Measurements from ENCODE around the gene GPX4. TPM values are rescaled to one million over a fixed set of nuclear protein-coding genes. Genes with fewer than 3 reads are reported as not detected.

GPX4 gene
- total RNA-seq, 1 donor from 2014 or later = 289 TPM

DNA sequence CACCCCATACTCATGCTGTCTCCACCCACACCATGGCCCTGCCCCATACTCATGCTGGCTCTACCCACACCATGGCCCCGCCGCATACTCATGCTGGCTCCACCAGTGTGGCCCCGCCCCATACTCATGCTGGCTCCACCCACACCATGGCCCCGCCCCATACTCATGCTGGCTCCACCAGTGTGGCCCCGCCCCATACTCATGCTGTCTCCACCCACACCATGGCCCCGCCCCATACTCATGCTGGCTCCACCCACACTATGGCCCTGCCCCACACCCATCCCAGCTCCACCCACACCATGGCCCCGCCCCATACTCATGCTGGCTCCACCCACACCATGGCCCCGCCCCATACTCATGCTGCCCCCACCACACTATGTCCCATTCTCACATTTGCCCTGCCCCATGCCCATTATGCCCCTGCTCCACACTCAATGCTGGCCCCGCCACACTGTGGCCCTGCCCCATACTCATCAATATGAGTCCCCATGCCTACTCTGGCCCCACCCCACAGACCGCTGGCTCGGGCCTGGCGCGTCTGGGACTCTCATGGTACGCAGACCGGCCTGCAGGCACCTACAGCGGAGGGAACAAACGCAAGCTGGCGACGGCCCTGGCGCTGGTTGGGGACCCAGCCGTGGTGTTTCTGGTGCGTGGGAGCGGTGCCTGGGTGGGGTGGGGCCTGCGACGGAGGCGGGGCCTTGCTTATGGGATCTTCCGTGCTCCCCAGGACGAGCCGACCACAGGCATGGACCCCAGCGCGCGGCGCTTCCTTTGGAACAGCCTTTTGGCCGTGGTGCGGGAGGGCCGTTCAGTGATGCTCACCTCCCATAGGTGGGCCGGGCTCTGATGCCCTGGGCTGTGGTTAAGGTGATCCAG, 40.5 kb upstream of the GPX4 start:
- no peak overlapping the region for H2AFZ ChIP-seq (replicated peaks)
- Mint-ChIP-seq H3K9me3 (no peaks in the 10 kb centered on the region), H3K36me3 (no peaks in the 10 kb centered on the region), H3K4me3 (no peak overlapping the region), H3K4me1 (peaks cover 7% of the 10 kb centered on the region), H3K27me3 (ENCODE audit: insufficient read depth, low read depth) (peaks cover 20% of the 10 kb centered on the region), H3K27ac (no peak overlapping the region)
- peaks cover 12% of the 10 kb centered on the region for H3K4me1 ChIP-seq
- H3K79me2 ChIP-seq (ENCODE audit: low read depth) = no peaks in the 10 kb centered on the region
- no peak overlapping the region for H3K27ac ChIP-seq
- H3F3A ChIP-seq (ENCODE audit: low read depth) = peaks cover 19% of the 10 kb centered on the region
- H3K4me2 ChIP-seq = no peak overlapping the region
- no peak overlapping the region for H3K9ac ChIP-seq
- no peak for DNase-seq (ENCODE audit: low spot score)
- H3K4me3 ChIP-seq = no peak overlapping the region
- H3K36me3 ChIP-seq = no peaks in the 10 kb centered on the region
- TF ChIP-seq EZH2 (IDR thresholded peaks at IDR 0.05) (no peak), EZH2phosphoT487 (IDR thresholded peaks at IDR 0.05) (no peak)
- TF ChIP-seq, protein P1, sequence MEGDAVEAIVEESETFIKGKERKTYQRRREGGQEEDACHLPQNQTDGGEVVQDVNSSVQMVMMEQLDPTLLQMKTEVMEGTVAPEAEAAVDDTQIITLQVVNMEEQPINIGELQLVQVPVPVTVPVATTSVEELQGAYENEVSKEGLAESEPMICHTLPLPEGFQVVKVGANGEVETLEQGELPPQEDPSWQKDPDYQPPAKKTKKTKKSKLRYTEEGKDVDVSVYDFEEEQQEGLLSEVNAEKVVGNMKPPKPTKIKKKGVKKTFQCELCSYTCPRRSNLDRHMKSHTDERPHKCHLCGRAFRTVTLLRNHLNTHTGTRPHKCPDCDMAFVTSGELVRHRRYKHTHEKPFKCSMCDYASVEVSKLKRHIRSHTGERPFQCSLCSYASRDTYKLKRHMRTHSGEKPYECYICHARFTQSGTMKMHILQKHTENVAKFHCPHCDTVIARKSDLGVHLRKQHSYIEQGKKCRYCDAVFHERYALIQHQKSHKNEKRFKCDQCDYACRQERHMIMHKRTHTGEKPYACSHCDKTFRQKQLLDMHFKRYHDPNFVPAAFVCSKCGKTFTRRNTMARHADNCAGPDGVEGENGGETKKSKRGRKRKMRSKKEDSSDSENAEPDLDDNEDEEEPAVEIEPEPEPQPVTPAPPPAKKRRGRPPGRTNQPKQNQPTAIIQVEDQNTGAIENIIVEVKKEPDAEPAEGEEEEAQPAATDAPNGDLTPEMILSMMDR (IDR thresholded peaks at IDR 0.05) = no peak
- H3K9me3 ChIP-seq (ENCODE audit: low read depth) = peaks cover under 1% of the 10 kb centered on the region
- peaks cover 16% of the 10 kb centered on the region for H4K20me1 ChIP-seq (ENCODE audit: low read depth)
- peaks cover 50% of the 10 kb centered on the region for H3K27me3 ChIP-seq

DNA sequence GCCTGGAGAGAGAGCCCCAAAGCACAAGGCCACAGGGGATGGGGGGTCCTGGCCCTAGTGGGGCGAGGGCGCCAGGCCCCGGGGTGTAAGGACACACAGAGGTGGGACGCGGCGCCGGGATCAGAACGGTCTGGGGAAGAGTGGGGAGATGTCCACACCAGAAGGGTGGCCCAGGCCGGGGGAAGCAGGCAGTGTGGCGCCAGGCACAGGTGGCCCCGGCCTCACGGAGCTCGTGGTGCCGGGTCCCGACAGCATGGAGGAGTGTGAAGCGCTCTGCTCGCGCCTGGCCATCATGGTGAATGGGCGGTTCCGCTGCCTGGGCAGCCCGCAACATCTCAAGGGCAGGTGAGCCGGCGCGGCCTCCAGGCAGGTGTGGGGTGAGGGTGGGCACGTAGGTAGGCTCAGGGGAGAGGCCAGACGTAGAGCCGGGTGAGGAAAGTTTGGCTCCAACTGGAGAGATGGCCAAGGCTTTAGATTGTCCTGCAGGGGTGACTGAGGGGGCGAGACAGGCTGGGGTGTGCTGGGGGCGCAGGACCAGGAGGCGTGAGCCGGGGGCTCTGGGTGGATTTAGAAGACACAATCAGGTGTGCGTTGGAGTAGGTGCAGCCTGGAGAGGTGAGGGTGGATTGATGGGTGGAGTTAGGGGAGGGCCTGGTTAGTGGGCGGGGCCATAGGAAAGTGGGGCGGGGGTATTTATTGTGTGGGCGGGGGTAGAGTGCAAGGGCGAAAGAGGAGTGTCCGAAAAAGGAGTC, 39.7 kb upstream of the GPX4 start:
- H3K36me3 ChIP-seq = no peaks in the 10 kb centered on the region
- H3K4me1 ChIP-seq = peaks cover 12% of the 10 kb centered on the region
- peak; percentile 17 for TF ChIP-seq EZH2phosphoT487 (IDR thresholded peaks at IDR 0.05)
- TF ChIP-seq, protein P1 (IDR thresholded peaks at IDR 0.05) = no peak
- no peak overlapping the region for H3K4me2 ChIP-seq
- peaks cover 19% of the 10 kb centered on the region for H3F3A ChIP-seq (ENCODE audit: low read depth)
- H2AFZ ChIP-seq (replicated peaks) = no peak overlapping the region
- no peak for DNase-seq (ENCODE audit: low spot score)
- H3K4me3 ChIP-seq = no peak overlapping the region
- peaks cover 58% of the 10 kb centered on the region for H3K27me3 ChIP-seq
- H3K9me3 ChIP-seq (ENCODE audit: low read depth) = no peaks in the 10 kb centered on the region
- Mint-ChIP-seq H3K27ac (no peak overlapping the region), H3K9me3 (no peaks in the 10 kb centered on the region), H3K27me3 (ENCODE audit: insufficient read depth, low read depth) (peaks cover 26% of the 10 kb centered on the region), H3K36me3 (no peaks in the 10 kb centered on the region), H3K4me3 (peak overlapping the region; percentile 33), H3K4me1 (peaks cover 9% of the 10 kb centered on the region)
- no peak overlapping the region for H3K9ac ChIP-seq
- H4K20me1 ChIP-seq (ENCODE audit: low read depth) = peaks cover 16% of the 10 kb centered on the region
- H3K27ac ChIP-seq = no peak overlapping the region
- no peaks in the 10 kb centered on the region for H3K79me2 ChIP-seq (ENCODE audit: low read depth)

DNA sequence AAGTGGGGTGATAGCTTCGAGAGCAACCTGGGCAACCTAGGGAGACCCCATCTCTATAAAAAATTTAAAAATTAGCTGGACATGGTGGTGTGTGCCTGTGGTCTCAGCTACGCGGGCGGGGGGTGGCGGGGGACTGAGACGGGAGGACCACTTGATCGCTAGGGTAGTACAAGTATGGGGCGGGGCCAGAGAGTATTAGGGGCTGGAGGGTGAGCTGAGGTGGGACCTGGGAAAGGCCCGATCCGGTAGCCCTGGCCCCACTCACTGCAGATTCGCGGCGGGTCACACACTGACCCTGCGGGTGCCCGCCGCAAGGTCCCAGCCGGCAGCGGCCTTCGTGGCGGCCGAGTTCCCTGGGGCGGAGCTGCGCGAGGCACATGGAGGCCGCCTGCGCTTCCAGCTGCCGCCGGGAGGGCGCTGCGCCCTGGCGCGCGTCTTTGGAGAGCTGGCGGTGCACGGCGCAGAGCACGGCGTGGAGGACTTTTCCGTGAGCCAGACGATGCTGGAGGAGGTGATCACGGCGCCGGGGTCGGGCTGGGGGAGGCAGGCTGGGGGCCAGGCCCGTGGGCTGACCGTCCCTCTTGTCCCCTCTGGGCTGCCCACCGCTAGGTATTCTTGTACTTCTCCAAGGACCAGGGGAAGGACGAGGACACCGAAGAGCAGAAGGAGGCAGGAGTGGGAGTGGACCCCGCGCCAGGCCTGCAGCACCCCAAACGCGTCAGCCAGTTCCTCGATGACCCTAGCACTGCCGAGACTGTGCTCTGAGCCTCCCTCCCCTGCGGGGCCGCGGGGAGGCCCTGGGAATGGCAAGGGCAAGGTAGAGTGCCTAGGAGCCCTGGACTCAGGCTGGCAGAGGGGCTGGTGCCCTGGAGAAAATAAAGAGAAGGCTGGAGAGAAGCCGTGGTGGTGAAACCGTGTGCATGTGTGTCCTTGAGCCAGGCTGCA, 38.9 kb upstream of the GPX4 start:
- no peak overlapping the region for H3K9ac ChIP-seq
- H4K20me1 ChIP-seq (ENCODE audit: low read depth) = peaks cover 16% of the 10 kb centered on the region
- no peak overlapping the region for H3K4me3 ChIP-seq
- no peaks in the 10 kb centered on the region for H3K36me3 ChIP-seq
- no peaks in the 10 kb centered on the region for H3K79me2 ChIP-seq (ENCODE audit: low read depth)
- H3K27ac ChIP-seq = no peak overlapping the region
- H3K36me3 Mint-ChIP-seq = no peaks in the 10 kb centered on the region
- peak overlapping the region; percentile 38 for H3K4me3 Mint-ChIP-seq
- H2AFZ ChIP-seq (replicated peaks) = no peak overlapping the region
- TF ChIP-seq EZH2 (IDR thresholded peaks at IDR 0.05) (peak; percentile 50), EZH2phosphoT487 (IDR thresholded peaks at IDR 0.05) (no peak)
- TF ChIP-seq, protein P1 (IDR thresholded peaks at IDR 0.05) = peak; percentile 79
- peaks cover 12% of the 10 kb centered on the region for H3K4me1 ChIP-seq
- H3K27me3 ChIP-seq = peaks cover 67% of the 10 kb centered on the region
- no peak overlapping the region for H3K27ac Mint-ChIP-seq
- H3K9me3 ChIP-seq (ENCODE audit: low read depth) = no peaks in the 10 kb centered on the region
- H3K4me2 ChIP-seq = peak overlapping the region; percentile 19
- H3F3A ChIP-seq (ENCODE audit: low read depth) = peaks cover 20% of the 10 kb centered on the region
- peaks cover 28% of the 10 kb centered on the region for H3K27me3 Mint-ChIP-seq (ENCODE audit: insufficient read depth, low read depth)
- H3K4me1 Mint-ChIP-seq = peaks cover 9% of the 10 kb centered on the region
- no peaks in the 10 kb centered on the region for H3K9me3 Mint-ChIP-seq
- DNase-seq (ENCODE audit: low spot score) = peak; percentile 87

Data from neural progenitor cell (in vitro differentiated cells).